Stomach (tissue), 4 donors: ENCODE data around the gene EFNA1.
"Not testable (repeated sequence)": the region's sequence is repeated elsewhere in the genome, so short reads cannot be mapped to it uniquely, and the experiment has no call there.

Experiments
- CTCF ChIP-seq, 7 experiments: fragments of 450-650 bp in 4 of 7; fragments of 200-600 bp in 3 of 7; sonication (generic) in 3 of 7; IDR thresholded peaks; one replicate each; pipeline ENCODE4 v1.5.1; 2016 to 2019; ENCODE audit warnings: antibody characterized with exemption in 7 of 7, control low read depth in 2 of 7, mild to moderate bottlenecking in 1 of 7
- POLR2A ChIP-seq, 4 donors: fragments of 450-650 bp; IDR thresholded peaks; one replicate each; pipeline ENCODE4 v1.6.1; 2016; ENCODE audit warnings: antibody characterized with exemption in 4 of 4, control low read depth in 2 of 4, mild to moderate bottlenecking in 1 of 4, moderate library complexity in 1 of 4
- POLR2AphosphoS5 ChIP-seq, 3 donors: sonication (generic); formaldehyde crosslinking; IDR thresholded peaks; one replicate each; pipeline ENCODE4 v1.6.1; 2016; ENCODE audit warnings: antibody characterized with exemption in 3 of 3

- TF ChIP-seq CTCF, POLR2A, POLR2AphosphoS5 (IDR thresholded peaks at IDR 0.05): not testable (repeated sequence)
Observed at GRCh38 chr1:155118090-155118489, 9.6 kb upstream of the EFNA1 start.
